Measurements from ENCODE around the gene CCDC88C. TPM values are rescaled to one million over a fixed set of nuclear protein-coding genes. Genes with fewer than 3 reads are reported as not detected.
A peak's percentile ranks its signal among the peaks of the same experiment; 100 is the strongest.

CCDC88C gene
- total RNA-seq, 2 donors from 2014 or later: 36.3 to 57.4 TPM

DNA sequence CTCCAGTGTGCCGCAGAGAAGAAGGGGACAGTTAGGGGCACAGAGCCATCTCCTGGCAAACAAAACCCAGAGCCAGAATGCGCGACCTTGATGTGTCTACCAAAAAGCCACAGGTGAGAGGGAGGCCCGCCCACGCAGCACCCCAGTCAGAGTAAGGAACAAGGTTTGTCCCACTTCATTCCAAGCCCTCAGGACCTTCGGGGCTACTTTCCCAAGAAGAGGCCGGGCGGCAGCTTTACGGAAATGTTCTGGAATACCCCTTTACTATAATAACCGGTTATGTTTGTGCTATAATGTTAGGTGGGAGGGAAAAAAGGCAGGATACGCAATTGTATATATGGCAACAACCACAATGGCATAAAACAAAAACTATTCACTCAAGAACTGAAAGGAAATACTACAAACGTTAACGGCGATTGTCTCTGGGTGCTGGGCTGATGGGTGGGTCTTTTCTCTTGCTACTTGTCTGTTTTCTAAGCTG is 12.3 kb downstream of the CCDC88C start:
- H3K4me3 ChIP-seq: no peak overlapping the region
- intact Hi-C loops (cut with DNase I): no loop called here
- no peaks in the 10 kb centered on the region for H3K36me3 ChIP-seq (replicated peaks in 1 of 2; ENCODE audit: insufficient read depth in 1 of 2, low read depth in 2 of 2)
- H3K27me3 ChIP-seq: no peaks in the 10 kb centered on the region
- no peak for ATAC-seq
- TF ChIP-seq, protein P1, sequence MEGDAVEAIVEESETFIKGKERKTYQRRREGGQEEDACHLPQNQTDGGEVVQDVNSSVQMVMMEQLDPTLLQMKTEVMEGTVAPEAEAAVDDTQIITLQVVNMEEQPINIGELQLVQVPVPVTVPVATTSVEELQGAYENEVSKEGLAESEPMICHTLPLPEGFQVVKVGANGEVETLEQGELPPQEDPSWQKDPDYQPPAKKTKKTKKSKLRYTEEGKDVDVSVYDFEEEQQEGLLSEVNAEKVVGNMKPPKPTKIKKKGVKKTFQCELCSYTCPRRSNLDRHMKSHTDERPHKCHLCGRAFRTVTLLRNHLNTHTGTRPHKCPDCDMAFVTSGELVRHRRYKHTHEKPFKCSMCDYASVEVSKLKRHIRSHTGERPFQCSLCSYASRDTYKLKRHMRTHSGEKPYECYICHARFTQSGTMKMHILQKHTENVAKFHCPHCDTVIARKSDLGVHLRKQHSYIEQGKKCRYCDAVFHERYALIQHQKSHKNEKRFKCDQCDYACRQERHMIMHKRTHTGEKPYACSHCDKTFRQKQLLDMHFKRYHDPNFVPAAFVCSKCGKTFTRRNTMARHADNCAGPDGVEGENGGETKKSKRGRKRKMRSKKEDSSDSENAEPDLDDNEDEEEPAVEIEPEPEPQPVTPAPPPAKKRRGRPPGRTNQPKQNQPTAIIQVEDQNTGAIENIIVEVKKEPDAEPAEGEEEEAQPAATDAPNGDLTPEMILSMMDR (IDR thresholded peaks at IDR 0.05): no peak
- no peak for TF ChIP-seq POLR2A (IDR thresholded peaks at IDR 0.05)
- peaks cover 53% of the 10 kb centered on the region for H3K4me1 ChIP-seq
- 44 to 45% methylated on average over 14 of the region's 14 CpGs for WGBS, 2 donors
- H3K27ac ChIP-seq: peak overlapping the region in 1 of 4 donors; percentile 11
- peak; percentile 29 to 65 (median 52) for DNase-seq
- no peaks in the 10 kb centered on the region for H3K9me3 ChIP-seq

- H3K4me3 ChIP-seq: no peak overlapping the region
- H3K27me3 ChIP-seq: no peaks in the 10 kb centered on the region
- TF ChIP-seq, protein P1 (IDR thresholded peaks at IDR 0.05): no peak
- no peak for TF ChIP-seq POLR2A (IDR thresholded peaks at IDR 0.05)
- DNase-seq (peak; percentile 74 to 84 (median 84)), ATAC-seq (peak; percentile 82)
- intact Hi-C loops (cut with DNase I): no loop called here
- H3K9me3 ChIP-seq: no peaks in the 10 kb centered on the region
- WGBS, 2 donors: 30 to 35% methylated on average over 18 of the region's 18 CpGs
- no peaks in the 10 kb centered on the region for H3K36me3 ChIP-seq (replicated peaks in 1 of 2; ENCODE audit: insufficient read depth in 1 of 2, low read depth in 2 of 2)
- peaks cover 74% of the 10 kb centered on the region for H3K4me1 ChIP-seq
- H3K27ac ChIP-seq: peak overlapping the region; percentile 72 to 81 (median 78)
Observed at GRCh38 chr14:91402771-91403600, 14.6 kb downstream of the CCDC88C start.

GRCh38 chr14:91402348-91402747 is 15.3 kb downstream of the CCDC88C start:
- ATAC-seq (no peak), DNase-seq (no peak)
- TF ChIP-seq, protein P1 (IDR thresholded peaks at IDR 0.05): no peak
- 17 to 32% methylated on average over 6 of the region's 6 CpGs for WGBS, 2 donors
- no peak overlapping the region for H3K4me3 ChIP-seq
- H3K27me3 ChIP-seq: no peaks in the 10 kb centered on the region
- no peaks in the 10 kb centered on the region for H3K36me3 ChIP-seq (replicated peaks in 1 of 2; ENCODE audit: insufficient read depth in 1 of 2, low read depth in 2 of 2)
- H3K27ac ChIP-seq: peak overlapping the region; percentile 71 to 81 (median 76)
- intact Hi-C loops (cut with DNase I): no loop called here
- H3K4me1 ChIP-seq: peaks cover 81% of the 10 kb centered on the region
- H3K9me3 ChIP-seq: no peaks in the 10 kb centered on the region

DNA sequence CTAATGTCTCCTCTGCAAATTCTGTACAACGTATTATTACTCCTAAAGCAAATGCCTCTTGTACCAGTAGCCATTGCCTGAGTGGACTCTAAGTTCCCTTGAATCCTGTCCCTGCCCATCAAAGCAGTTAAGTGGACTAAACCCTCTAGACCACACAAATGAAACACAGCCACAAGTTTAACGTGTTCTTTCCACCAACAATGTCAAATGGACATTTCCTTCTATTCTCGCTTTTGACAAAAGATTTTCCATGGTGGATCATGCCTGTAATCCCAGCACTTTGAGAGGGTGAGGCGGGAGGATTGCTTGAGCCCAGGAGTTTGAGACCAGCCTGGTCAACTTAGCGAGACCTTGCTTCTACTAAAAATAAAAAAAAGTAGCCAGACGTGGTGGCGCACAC is 15.9 kb downstream of the CCDC88C start:
- no peaks in the 10 kb centered on the region for H3K9me3 ChIP-seq
- ATAC-seq (no peak), DNase-seq (no peak)
- peaks cover 87% of the 10 kb centered on the region for H3K4me1 ChIP-seq
- 86 to 91% methylated on average over 7 of the region's 7 CpGs for WGBS, 2 donors
- no peaks in the 10 kb centered on the region for H3K36me3 ChIP-seq (replicated peaks in 1 of 2; ENCODE audit: insufficient read depth in 1 of 2, low read depth in 2 of 2)
- no peak for TF ChIP-seq POLR2A (IDR thresholded peaks at IDR 0.05)
- TF ChIP-seq, protein P1 (IDR thresholded peaks at IDR 0.05): no peak
- intact Hi-C loops (cut with DNase I): no loop called here
- no peaks in the 10 kb centered on the region for H3K27me3 ChIP-seq
- H3K27ac ChIP-seq: peak overlapping the region in 1 of 4 donors; percentile 72
- no peak overlapping the region for H3K4me3 ChIP-seq
